MCF 10A (cell line): ENCODE data around the gene RRM1. TPM values are rescaled to one million over a fixed set of nuclear protein-coding genes. Genes with fewer than 3 reads are reported as not detected.
A peak's percentile ranks its signal among the peaks of the same experiment; 100 is the strongest.

Source experiments
- BruUV-seq: library from RNA; stranded (reverse); fragments of 400-500 nt; replicated peaks from 2 replicates; lab custom pipeline; 2021; lab: Mats Ljungman, UMichigan
- CTCF ChIA-PET: fragments of 300-600 bp; sonication (Branson Sonifier 250); formaldehyde crosslinking; extraction: SDS; loops from one replicate; lab custom pipeline; 2021; ENCODE audit warnings: antibody characterized with exemption, inconsistent platforms; lab: Yijun Ruan, JAX
- POLR2A ChIA-PET: fragments of 300-600, 350-650 bp; sonication (Branson Sonifier 250); formaldehyde crosslinking; extraction: SDS; loops from one replicate; lab custom pipeline; 2020; ENCODE audit warnings: antibody characterized with exemption, inconsistent platforms; lab: Yijun Ruan, JAX
- DNase-seq: peaks from one replicate; pipeline ENCODE4 v3.0.0-alpha.2; 2018; ENCODE audit not compliant: unreplicated experiment
- H3K27ac Mint-ChIP-seq: one replicate; pipeline ENCODE4 v1.8.0; 2022; ENCODE audit warnings: mild to moderate bottlenecking, low read depth, mixed read lengths; ENCODE audit not compliant: unreplicated experiment
- H3K27me3 Mint-ChIP-seq: one replicate; pipeline ENCODE4 v1.8.0; 2022; ENCODE audit warnings: mixed read lengths; ENCODE audit not compliant: insufficient read depth, unreplicated experiment
- H3K36me3 Mint-ChIP-seq: one replicate; pipeline ENCODE4 v1.8.0; 2022; ENCODE audit warnings: mild to moderate bottlenecking, moderate library complexity, mixed read lengths; ENCODE audit not compliant: insufficient read depth, unreplicated experiment
- H3K4me1 Mint-ChIP-seq: one replicate; pipeline ENCODE4 v1.8.0; 2022; ENCODE audit warnings: mixed read lengths; ENCODE audit not compliant: insufficient read depth, unreplicated experiment
- H3K4me3 Mint-ChIP-seq: one replicate; pipeline ENCODE4 v1.8.0; 2022; ENCODE audit warnings: mild to moderate bottlenecking, moderate library complexity, mixed read lengths; ENCODE audit not compliant: unreplicated experiment
- H3K9me3 Mint-ChIP-seq: one replicate; pipeline ENCODE4 v1.8.0; 2022; ENCODE audit warnings: mixed read lengths; ENCODE audit not compliant: unreplicated experiment
- intact Hi-C: fragments of 100-400 bp; cut with micrococcal nuclease; formaldehyde crosslinking; loops from 2 replicates; pipeline ENCODE4 v1.14.1; 2022
- total RNA-seq: library from RNA; stranded (reverse); gene quantifications from 2 replicates; pipeline ENCODE4 v1.2.3, GENCODE V29; 2022
- TF ChIP-seq, protein P1 (sequence below): fragments of 200-600 bp; IDR thresholded peaks from one replicate; pipeline ENCODE4 v1.8.0; 2022; ENCODE audit warnings: antibody characterized with exemption, mild to moderate bottlenecking; ENCODE audit not compliant: unreplicated experiment

RRM1 gene
- total RNA-seq, 1 experiment from 2014 or later = 86.1 TPM

DNA sequence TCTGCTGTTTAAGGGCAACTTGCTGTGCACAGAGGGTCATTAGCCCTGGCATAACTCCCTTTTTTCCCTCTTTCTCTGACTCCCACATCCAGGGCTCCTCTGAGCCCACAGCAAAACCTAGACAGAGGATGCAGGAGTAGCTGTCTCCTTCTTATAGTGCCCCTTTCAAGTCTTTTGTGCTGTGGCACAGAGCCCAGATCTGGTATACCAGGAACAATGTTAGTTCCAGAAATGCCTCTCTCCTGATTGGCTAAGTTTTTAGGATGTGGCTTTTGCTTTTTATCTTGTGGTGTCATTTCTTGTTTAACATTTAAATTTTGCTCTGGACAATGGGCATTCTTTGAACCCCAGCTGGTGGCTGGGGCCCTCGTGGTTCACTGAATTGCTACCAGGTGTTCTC lies 25.6 kb upstream of the RRM1 start:
- no peaks in the 10 kb centered on the region for H3K4me1 Mint-ChIP-seq
- intact Hi-C loops = no loop called here
- H3K4me3 Mint-ChIP-seq = no peak overlapping the region
- no peak overlapping the region for H3K27ac Mint-ChIP-seq
- BruUV-seq = no TSS peak
- DNase-seq = no peak
- ChIA-PET CTCF (interaction anchor here (0.6 to 15.6 kb wide), 4 partner anchors 8 to 223 kb away, joined by 4 to 1105 read pairs (median 4); partner anchors contain the start of genes RHOG and STIM1), POLR2A (interaction anchor here (0.9 to 2.5 kb wide), 3 partner anchors 214 to 223 kb away, joined by 3 to 7 read pairs (median 4); partner anchors contain the start of gene STIM1)
- H3K9me3 Mint-ChIP-seq = no peaks in the 10 kb centered on the region
- peaks cover 5% of the 10 kb centered on the region for H3K36me3 Mint-ChIP-seq
- TF ChIP-seq, protein P1, sequence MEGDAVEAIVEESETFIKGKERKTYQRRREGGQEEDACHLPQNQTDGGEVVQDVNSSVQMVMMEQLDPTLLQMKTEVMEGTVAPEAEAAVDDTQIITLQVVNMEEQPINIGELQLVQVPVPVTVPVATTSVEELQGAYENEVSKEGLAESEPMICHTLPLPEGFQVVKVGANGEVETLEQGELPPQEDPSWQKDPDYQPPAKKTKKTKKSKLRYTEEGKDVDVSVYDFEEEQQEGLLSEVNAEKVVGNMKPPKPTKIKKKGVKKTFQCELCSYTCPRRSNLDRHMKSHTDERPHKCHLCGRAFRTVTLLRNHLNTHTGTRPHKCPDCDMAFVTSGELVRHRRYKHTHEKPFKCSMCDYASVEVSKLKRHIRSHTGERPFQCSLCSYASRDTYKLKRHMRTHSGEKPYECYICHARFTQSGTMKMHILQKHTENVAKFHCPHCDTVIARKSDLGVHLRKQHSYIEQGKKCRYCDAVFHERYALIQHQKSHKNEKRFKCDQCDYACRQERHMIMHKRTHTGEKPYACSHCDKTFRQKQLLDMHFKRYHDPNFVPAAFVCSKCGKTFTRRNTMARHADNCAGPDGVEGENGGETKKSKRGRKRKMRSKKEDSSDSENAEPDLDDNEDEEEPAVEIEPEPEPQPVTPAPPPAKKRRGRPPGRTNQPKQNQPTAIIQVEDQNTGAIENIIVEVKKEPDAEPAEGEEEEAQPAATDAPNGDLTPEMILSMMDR = no peak
- no peaks in the 10 kb centered on the region for H3K27me3 Mint-ChIP-seq

DNA sequence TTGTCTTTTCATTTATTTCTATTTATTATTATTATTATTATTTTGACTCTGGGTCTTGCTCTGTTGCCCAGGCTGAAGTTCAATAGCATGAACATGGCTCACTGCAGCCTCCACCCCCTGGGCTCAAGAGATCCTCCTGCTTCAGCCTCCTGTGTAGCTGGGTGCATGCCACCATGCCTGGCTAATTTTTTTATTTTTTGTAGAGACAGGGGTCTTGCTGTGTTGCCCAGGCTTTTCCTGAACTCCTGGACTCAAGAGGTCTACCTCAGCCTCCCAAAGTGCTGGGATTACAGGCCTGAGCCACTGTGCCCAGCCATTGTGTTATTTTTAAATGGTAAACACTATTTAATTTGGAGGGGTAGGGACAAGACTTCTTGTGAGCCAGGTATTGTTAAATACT lies 23.3 kb upstream of the RRM1 start:
- ChIA-PET CTCF (interaction anchor here (0.6 to 15.6 kb wide), 22 partner anchors 7 to 273 kb away, joined by 3 to 1105 read pairs (median 17); partner anchors contain the start of genes PGAP2, RHOG and STIM1), POLR2A (interaction anchor here (1.0 to 4.0 kb wide), 3 partner anchors 216 to 224 kb away, joined by 3 to 57 read pairs (median 44); partner anchors contain the start of gene STIM1)
- TF ChIP-seq, protein P1 = no peak
- H3K9me3 Mint-ChIP-seq = no peaks in the 10 kb centered on the region
- BruUV-seq = no TSS peak
- intact Hi-C loops = no loop called here
- H3K36me3 Mint-ChIP-seq = peaks cover 5% of the 10 kb centered on the region
- no peak for DNase-seq
- H3K27ac Mint-ChIP-seq = no peak overlapping the region
- no peaks in the 10 kb centered on the region for H3K4me1 Mint-ChIP-seq
- H3K27me3 Mint-ChIP-seq = no peaks in the 10 kb centered on the region
- no peak overlapping the region for H3K4me3 Mint-ChIP-seq

DNA sequence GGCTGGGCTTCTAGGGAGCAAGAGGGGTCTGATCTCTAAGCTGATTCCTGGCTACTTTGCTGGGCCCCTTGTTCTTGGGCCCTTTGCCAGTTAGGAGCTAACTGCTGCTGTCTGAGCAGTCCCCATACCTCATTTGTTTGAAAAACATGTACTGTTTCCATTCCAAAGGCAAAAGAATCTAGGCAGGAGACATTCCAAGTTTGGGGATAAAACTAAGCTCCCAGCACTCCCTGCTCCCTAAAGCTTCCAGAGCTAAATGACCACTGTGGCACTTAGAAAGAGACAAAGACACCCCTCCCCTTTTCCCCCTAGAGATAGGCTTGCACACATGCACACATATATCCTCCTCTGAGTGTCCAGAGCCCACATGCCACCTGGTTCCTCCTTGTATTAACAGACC lies 22.7 kb upstream of the RRM1 start:
- Mint-ChIP-seq H3K4me3 (no peak overlapping the region), H3K4me1 (peaks cover 4% of the 10 kb centered on the region), H3K27ac (no peak overlapping the region), H3K9me3 (no peaks in the 10 kb centered on the region), H3K27me3 (no peaks in the 10 kb centered on the region), H3K36me3 (peaks cover 5% of the 10 kb centered on the region)
- BruUV-seq = no TSS peak
- intact Hi-C loops = loop anchor here (1.0 kb wide), 2 partner anchors 217 to 223 kb away; partner anchors contain the start of gene STIM1
- DNase-seq = no peak
- TF ChIP-seq, protein P1 = no peak
- ChIA-PET CTCF (interaction anchor here (0.6 to 15.6 kb wide), 43 partner anchors 8 to 289 kb away, joined by 3 to 1105 read pairs (median 7); partner anchors contain the start of genes PGAP2, RHOG and STIM1), POLR2A (interaction anchor here (0.7 to 4.0 kb wide), 7 partner anchors 193 to 1472 kb away, joined by 3 to 57 read pairs (median 5); partner anchors contain the start of genes RHOG and STIM1)

DNA sequence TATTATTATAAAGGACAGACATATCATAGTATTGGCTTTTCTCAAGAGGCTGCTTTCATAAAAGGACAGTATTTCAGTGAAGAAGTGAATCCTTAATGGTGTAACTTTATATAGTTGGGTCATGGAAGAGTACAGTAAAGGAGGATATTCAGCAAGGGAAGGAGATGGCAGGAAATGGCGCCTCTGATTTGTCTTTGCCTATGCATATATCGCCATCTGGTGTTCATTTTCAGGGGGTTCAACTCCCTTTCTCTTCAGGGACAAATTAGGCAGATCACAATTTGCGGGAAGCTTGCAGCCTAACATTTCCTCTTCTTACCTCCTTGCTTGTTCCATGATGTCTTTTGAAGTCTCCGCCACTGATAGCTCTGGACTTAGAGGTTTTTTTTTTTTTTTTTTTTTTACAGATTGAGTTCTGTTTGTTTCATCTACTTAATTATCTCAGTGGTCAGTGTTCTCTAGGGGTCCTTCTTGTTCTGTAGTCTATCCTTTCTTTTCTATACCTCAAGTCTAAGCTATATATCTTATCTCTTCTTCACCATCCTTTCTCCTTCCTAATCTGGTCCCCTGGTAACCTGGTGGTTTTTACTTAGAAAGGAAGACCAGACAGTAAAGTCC lies 21.8 kb upstream of the RRM1 start:
- POLR2A ChIA-PET = interaction anchor here (0.6 to 4.0 kb wide), 10 partner anchors 14 to 1471 kb away, joined by 3 to 57 read pairs (median 4); partner anchors contain the start of genes PGAP2, RHOG and STIM1

More for the DNA sequence above, 21.8 kb upstream of the RRM1 start:
- BruUV-seq = no TSS peak
- CTCF ChIA-PET = interaction anchor here (0.6 to 15.6 kb wide), 67 partner anchors 9 to 611 kb away, joined by 3 to 1105 read pairs (median 5); partner anchors contain the start of genes PGAP2, RHOG and STIM1
- Mint-ChIP-seq H3K4me3 (no peak overlapping the region), H3K9me3 (no peaks in the 10 kb centered on the region), H3K4me1 (peaks cover 10% of the 10 kb centered on the region), H3K27me3 (no peaks in the 10 kb centered on the region), H3K36me3 (peaks cover 5% of the 10 kb centered on the region), H3K27ac (no peak overlapping the region)
- TF ChIP-seq, protein P1 = peak; percentile 73
- intact Hi-C loops = loop anchor here (1.0 kb wide), 2 partner anchors 217 to 223 kb away; partner anchors contain the start of gene STIM1
- DNase-seq = peak; percentile 81
